Breast epithelium (tissue), 3 donors: ENCODE results near the gene ADGRA1.

ENCODE experiments used
- CTCF ChIP-seq, 3 donors: fragments of 450-650 bp; IDR thresholded peaks; one replicate each; pipeline ENCODE4 v1.5.1; 2016 to 2017; ENCODE audit warnings: antibody characterized with exemption in 3 of 3, mild to moderate bottlenecking in 3 of 3, moderate library complexity in 3 of 3
- POLR2A ChIP-seq: fragments of 450-650 bp; IDR thresholded peaks from one replicate; pipeline ENCODE4 v1.6.1; 2016; ENCODE audit warnings: antibody characterized with exemption, mild to moderate bottlenecking, moderate library complexity
- POLR2AphosphoS5 ChIP-seq, 3 donors: sonication (generic); formaldehyde crosslinking; IDR thresholded peaks; one replicate each; pipeline ENCODE4 v1.6.1; 2017; ENCODE audit warnings: antibody characterized with exemption in 3 of 3

GRCh38 chr10:133176546-133176945 lies 88.8 kb downstream of the ADGRA1 start:
- TF ChIP-seq POLR2A (no peak), CTCF (IDR thresholded peaks at IDR 0.05) (no peak), POLR2AphosphoS5 (IDR thresholded peaks at IDR 0.05) (no peak)
